VCaP (cell line): ENCODE measurements around the gene TWIST1.

Experiments used
- H3K27ac ChIP-seq: fragments of 450-650 bp; 2 replicates; pipeline ENCODE4 v1.5.1; 2017
- CTCF ChIP-seq: fragments of 450-650 bp; conservative IDR thresholded peaks from 2 replicates; pipeline ENCODE4 v1.5.1; 2017; ENCODE audit warnings: mild to moderate bottlenecking, moderate library complexity

Gene TWIST1

GRCh38 chr7:19099924-19100323, 17.5 kb downstream of the TWIST1 start:
- no peak overlapping the region for H3K27ac ChIP-seq
- no peak for TF ChIP-seq CTCF

- TF ChIP-seq CTCF, result no peak
- H3K27ac ChIP-seq, result no peak overlapping the region
These were observed 18.2 kb downstream of the TWIST1 start for GRCh38 chr7:19099194-19099593.

- no peak for TF ChIP-seq CTCF
- H3K27ac ChIP-seq, result no peak overlapping the region
These were observed 18.9 kb downstream of the TWIST1 start for GRCh38 chr7:19098510-19098909.

- no peak overlapping the region for H3K27ac ChIP-seq
- TF ChIP-seq CTCF, result no peak
These were observed 20.0 kb downstream of the TWIST1 start for GRCh38 chr7:19097165-19098055.

GRCh38 chr7:19095353-19095860, 22.0 kb downstream of the TWIST1 start:
- H3K27ac ChIP-seq, result no peak overlapping the region
- no peak for TF ChIP-seq CTCF

- no peak for TF ChIP-seq CTCF
- H3K27ac ChIP-seq, result no peak overlapping the region
These were observed 22.7 kb downstream of the TWIST1 start for GRCh38 chr7:19094598-19095352.

- no peak overlapping the region for H3K27ac ChIP-seq
- TF ChIP-seq CTCF, result no peak
These were observed 23.3 kb downstream of the TWIST1 start for GRCh38 chr7:19094138-19094537.
